ENCODE results near the gene CAPN10.
"Not testable (repeated sequence)": the region's sequence is repeated elsewhere in the genome, so short reads cannot be mapped to it uniquely, and the experiment has no call there.

Gene CAPN10

GRCh38 chr2:240586198-240586918 lies at the start of gene CAPN10:
Gene CAPN10, plus strand, starts transcription at chr2:240586734. Its CDS starts 178 bp downstream, at chr2:240586912.
- peak; percentile 95 for DNase-seq (ENCODE audit: low spot score)

- no peak for DNase-seq (ENCODE audit: low spot score)
Observed at GRCh38 chr2:240538031-240538780, 48.3 kb upstream of the CAPN10 start.

GRCh38 chr2:240539101-240539500 lies 47.4 kb upstream of the CAPN10 start:
- DNase-seq (ENCODE audit: low spot score), result not testable (repeated sequence)

GRCh38 chr2:240539906-240540305 lies 46.6 kb upstream of the CAPN10 start:
- no peak for DNase-seq (ENCODE audit: low spot score)

GRCh38 chr2:240551288-240551687 lies 35.2 kb upstream of the CAPN10 start:
- no peak for DNase-seq (ENCODE audit: low spot score)

- no peak for DNase-seq (ENCODE audit: low spot score)
Observed at GRCh38 chr2:240551811-240552210, 34.7 kb upstream of the CAPN10 start.

GRCh38 chr2:240553956-240554480 lies 32.5 kb upstream of the CAPN10 start:
- DNase-seq (ENCODE audit: low spot score), result no peak

- no peak for DNase-seq (ENCODE audit: low spot score)
Observed at GRCh38 chr2:240554767-240555493, 31.6 kb upstream of the CAPN10 start.

- no peak for DNase-seq (ENCODE audit: low spot score)
Observed at GRCh38 chr2:240555541-240556250, 30.8 kb upstream of the CAPN10 start.

GRCh38 chr2:240556553-240557100 lies 29.9 kb upstream of the CAPN10 start:
- peak; percentile 72 for DNase-seq (ENCODE audit: low spot score)

GRCh38 chr2:240557101-240557751 lies 29.3 kb upstream of the CAPN10 start:
- no peak for DNase-seq (ENCODE audit: low spot score)

GRCh38 chr2:240557808-240558207 lies 28.7 kb upstream of the CAPN10 start, which contains the start of gene ANKMY1:
Gene ANKMY1, minus strand, starts transcription at chr2:240557988. Its CDS starts 653 bp downstream, at chr2:240557335.
- peak; percentile 50 for DNase-seq (ENCODE audit: low spot score)

- DNase-seq (ENCODE audit: low spot score), result no peak
Observed at GRCh38 chr2:240558236-240558761, 28.2 kb upstream of the CAPN10 start.

GRCh38 chr2:240559286-240559685 lies 27.2 kb upstream of the CAPN10 start:
- DNase-seq (ENCODE audit: low spot score), result no peak

- DNase-seq (ENCODE audit: low spot score), result peak; percentile 88
Observed at GRCh38 chr2:240560084-240560479, 26.5 kb upstream of the CAPN10 start, which contains the start of gene DUSP28. Gene DUSP28, plus strand, starts transcription at chr2:240560357. Its CDS starts 328 bp downstream, at chr2:240560685.

- peak; percentile 99 for DNase-seq (ENCODE audit: low spot score)
Observed at GRCh38 chr2:240560480-240561324, 25.8 kb upstream of the CAPN10 start.

GRCh38 chr2:240561325-240561971 lies 25.1 kb upstream of the CAPN10 start:
- peak; percentile 30 for DNase-seq (ENCODE audit: low spot score)

- not testable (repeated sequence) for DNase-seq (ENCODE audit: low spot score)
Observed at GRCh38 chr2:240563231-240563630, 23.3 kb upstream of the CAPN10 start.

Measured in CD4-positive, alpha-beta T cell treated with Interleukin-6 at 100 ng/mL for 8 hours (primary cell).